HG03354 (cell line): ENCODE measurements around the gene AVL9.
"Not testable (repeated sequence)": the region's sequence is repeated elsewhere in the genome, so short reads cannot be mapped to it uniquely, and the experiment has no call there.

Experiments used
- ATAC-seq: cut with Tn5 transposase; IDR thresholded peaks from one replicate; pipeline ENCODE4 v1.9.1; 2021; ENCODE audit warnings: mild to moderate bottlenecking; ENCODE audit not compliant: unreplicated experiment, poor library complexity, severe bottlenecking

AVL9 gene

DNA sequence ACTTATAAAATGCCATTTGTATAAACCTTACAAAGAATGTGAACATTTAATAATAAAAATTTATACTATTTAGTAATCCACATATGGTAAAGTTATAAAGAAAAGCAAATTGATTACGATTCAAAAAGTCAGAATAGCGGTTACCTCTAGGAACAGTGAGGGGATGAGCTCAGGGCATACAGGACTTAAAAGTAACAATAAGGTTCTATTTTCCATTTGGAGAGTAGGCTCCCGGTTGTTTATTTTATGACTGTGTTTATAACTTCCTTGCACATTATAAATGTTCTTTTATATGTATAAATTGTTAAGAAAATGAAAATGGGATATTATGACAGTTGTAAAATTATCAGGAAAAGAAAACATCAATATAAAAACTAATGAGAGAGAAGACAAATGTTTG lies 135.7 kb downstream of the AVL9 start:
- no peak for ATAC-seq

DNA sequence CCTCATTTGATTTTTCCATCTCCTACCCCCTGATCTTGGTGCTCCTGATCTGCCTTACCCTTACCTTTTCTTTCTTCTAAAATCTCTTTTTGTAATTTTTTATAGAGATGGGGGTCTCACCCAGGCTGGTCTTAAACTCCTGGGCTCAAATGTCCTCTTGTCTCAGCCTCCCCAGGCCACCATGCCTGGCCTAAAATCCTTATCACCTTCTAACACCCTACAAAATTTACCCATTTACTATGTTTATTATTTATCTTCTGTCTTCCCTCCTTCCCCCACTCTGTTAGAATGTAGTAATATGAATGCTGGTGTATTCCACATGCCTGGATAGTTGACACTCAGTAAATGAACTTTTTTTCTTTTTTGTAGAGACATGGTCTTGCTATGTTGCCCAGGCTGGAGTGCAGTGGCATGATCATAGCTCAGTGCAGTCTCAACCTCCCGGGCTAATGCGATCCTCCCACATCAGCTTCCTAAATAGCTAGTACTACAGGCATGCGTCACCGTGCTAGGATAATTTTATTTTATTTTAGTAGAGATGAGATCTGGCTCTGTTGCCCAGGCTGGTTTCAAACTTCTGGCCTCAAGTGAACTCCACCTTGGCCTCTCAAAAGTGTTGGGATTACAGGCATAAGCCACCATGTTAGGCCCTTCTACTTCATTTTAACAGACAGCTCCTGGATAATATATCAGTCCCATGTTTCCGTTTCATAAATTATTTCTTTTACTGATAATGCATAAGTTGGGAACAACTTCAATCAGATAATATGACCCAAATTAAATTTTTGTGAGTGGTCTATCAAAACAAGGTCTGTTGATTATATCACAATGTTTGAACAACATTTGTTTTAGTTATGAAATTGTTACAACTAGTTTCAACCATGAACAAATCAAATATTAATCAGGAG lies 136.6 kb downstream of the AVL9 start:
- ATAC-seq = not testable (repeated sequence)

DNA sequence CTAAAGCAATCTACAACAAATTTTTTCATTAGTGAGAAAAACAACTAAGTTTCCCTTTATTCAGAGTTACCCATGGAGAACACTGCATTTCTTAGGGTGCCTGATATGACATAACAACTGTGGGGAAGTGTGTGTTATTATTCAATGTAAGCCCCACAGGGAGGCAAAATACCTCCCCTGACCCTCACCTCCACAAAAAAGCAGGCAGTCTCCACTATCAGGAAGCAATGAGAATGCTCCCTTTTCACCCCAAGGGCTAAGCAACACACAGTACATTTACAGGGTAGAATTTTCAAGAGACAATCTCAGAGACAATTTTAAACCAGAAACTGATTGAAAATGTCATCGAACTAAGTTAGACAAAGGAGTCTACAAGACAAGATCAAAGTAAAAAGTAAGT lies 138.2 kb downstream of the AVL9 start:
- not testable (repeated sequence) for ATAC-seq

DNA sequence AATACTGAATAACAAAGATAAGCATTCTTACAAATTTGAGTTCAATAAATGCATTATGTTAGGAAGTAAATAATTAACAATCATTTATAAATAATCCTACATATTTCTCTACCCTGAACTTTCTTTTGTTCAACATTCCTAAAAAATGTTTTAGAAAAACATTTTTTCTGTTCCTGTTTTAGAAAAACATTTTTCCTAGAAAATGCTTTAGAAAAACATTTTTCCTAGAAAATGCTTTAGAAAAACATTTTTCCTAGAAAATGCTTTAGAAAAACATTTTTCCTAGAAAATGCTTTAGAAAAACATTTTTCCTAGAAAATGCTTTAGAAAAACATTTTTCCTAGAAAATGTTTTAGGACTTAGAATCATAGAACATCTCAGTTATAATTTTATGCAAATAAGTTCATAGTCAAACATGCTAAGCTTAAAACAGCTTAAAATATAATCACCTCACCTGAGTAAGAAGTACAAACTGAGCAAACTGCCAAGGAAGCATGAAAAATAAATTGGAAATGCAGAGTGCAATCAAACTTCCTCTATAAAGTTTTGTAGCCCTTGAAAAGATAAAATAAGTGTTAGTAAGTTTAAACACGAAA lies 139.6 kb downstream of the AVL9 start:
- not testable (repeated sequence) for ATAC-seq

DNA sequence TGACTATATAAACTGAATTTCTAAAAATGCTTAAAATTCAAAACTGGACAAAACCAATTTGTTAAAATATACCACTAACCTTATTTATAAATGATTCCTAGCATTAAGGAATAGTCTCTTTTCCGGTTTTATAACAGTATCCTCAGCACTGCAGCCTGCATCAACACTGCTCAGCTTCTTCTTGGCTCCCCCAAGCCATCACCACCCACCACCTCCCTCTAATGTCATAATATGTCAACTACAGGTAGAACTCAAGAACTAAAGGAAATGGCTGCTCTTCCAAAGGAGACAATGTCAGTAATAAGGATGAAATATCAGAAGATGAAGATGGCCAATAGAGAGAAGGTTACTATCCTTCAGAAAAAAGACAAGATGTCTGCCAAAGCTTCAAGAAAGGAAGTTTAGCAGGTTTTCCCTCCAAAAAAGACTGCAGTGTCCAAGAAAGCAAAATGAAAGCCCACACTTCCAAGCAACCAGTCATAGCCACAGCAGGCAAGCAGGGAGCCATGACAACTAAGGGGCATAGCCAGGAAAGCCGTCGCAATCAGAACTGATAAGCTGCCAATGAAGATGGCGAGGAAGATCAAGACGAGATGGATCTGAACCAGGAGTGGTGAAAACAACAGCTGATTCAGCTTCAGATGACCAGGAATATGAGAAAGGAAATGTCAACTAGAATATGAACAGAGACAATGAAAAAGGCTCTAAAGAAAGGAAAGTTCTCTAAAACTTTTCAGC lies 141.6 kb downstream of the AVL9 start:
- not testable (repeated sequence) for ATAC-seq

DNA sequence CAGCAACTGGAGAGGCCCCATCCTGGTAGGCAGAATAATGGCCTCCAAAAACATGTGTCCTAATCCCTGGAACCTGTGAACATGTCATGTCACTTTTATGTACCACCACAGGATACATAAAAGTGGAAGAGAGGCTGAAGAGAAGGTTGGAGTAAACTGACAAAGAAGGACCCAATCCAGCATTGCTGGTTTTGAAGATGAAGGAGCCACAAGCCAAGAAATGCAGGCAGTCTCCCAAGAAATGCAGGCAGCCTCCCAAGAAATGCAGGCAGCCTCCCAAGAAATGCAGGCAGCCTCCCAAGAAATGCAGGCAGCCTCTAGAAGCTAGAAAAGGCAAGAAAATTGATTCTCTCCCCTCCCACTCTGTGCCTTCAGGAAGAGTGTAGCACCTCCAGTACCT lies 142.3 kb downstream of the AVL9 start:
- not testable (repeated sequence) for ATAC-seq
